Activated CD4-positive, CD25-positive, alpha-beta regulatory T cell treated with anti-CD3 and anti-CD28 coated beads, Interleukin-2, amount 50 U/mL, for 16 hours (primary cell): ENCODE measurements around the gene DMWD.
"Not testable (repeated sequence)": the region's sequence is repeated elsewhere in the genome, so short reads cannot be mapped to it uniquely, and the experiment has no call there.

Source experiments
- DNase-seq: peaks from one replicate; pipeline ENCODE4 v3.0.0-alpha.2; 2020; ENCODE audit warnings: low read depth, low spot score

Gene DMWD

GRCh38 chr19:45816236-45817009, 23.8 kb upstream of the DMWD start:
- DNase-seq: no peak

- no peak for DNase-seq
These were observed 23.0 kb upstream of the DMWD start for GRCh38 chr19:45815481-45816216.

- no peak for DNase-seq
These were observed 22.3 kb upstream of the DMWD start, which contains the start of gene RSPH6A for GRCh38 chr19:45814851-45815480. RSPH6A (minus strand) TSS chr19:45815308; CDS start chr19:45815176, 132 bp downstream.

- DNase-seq: no peak
These were observed 21.6 kb upstream of the DMWD start for GRCh38 chr19:45814166-45814780.

GRCh38 chr19:45812297-45812696, 19.7 kb upstream of the DMWD start:
- no peak for DNase-seq

GRCh38 chr19:45809643-45810159, 17.1 kb upstream of the DMWD start:
- no peak for DNase-seq

GRCh38 chr19:45805719-45806118, 13.1 kb upstream of the DMWD start:
- DNase-seq: no peak

GRCh38 chr19:45804959-45805230, 12.2 kb upstream of the DMWD start:
- DNase-seq: no peak

GRCh38 chr19:45804140-45804958, 11.7 kb upstream of the DMWD start:
- DNase-seq: no peak

GRCh38 chr19:45801603-45802175, 9.0 kb upstream of the DMWD start:
- no peak for DNase-seq

- no peak for DNase-seq
These were observed 7.5 kb upstream of the DMWD start for GRCh38 chr19:45800070-45800553.

GRCh38 chr19:45799541-45799940, 6.9 kb upstream of the DMWD start:
- not testable (repeated sequence) for DNase-seq

- DNase-seq: no peak
These were observed 6.4 kb upstream of the DMWD start for GRCh38 chr19:45798995-45799517.

- no peak for DNase-seq
These were observed 2.0 kb upstream of the DMWD start for GRCh38 chr19:45794627-45795026.

- DNase-seq: no peak
These were observed 1.2 kb upstream of the DMWD start for GRCh38 chr19:45793876-45794275.

GRCh38 chr19:45793178-45793564, 526 bp upstream of the DMWD start:
- DNase-seq: no peak

GRCh38 chr19:45791744-45792469, 738 bp downstream of the DMWD start:
- DNase-seq: no peak

GRCh38 chr19:45790942-45791341, 1.7 kb downstream of the DMWD start:
- DNase-seq: no peak

- no peak for DNase-seq
These were observed 3.4 kb downstream of the DMWD start for GRCh38 chr19:45789035-45789786.
